H1 (cell line): ENCODE measurements around the gene MPDZ. TPM values are rescaled to one million over a fixed set of nuclear protein-coding genes. Genes with fewer than 3 reads are reported as not detected.

Experiments used
- CTCF ChIA-PET: fragments of 300-600 bp; sonication (Branson Sonifier 250); formaldehyde crosslinking; loops from one replicate; lab custom pipeline; 2021; ENCODE audit not compliant: partially characterized antibody; lab: Charles Lee
- POLR2A ChIA-PET: fragments of 300-600 bp; sonication (Branson Sonifier 250); formaldehyde crosslinking; loops from one replicate; lab custom pipeline; 2021; ENCODE audit warnings: inconsistent platforms; ENCODE audit not compliant: partially characterized antibody; lab: Charles Lee
- DNase-seq, 2 experiments: peaks; one replicate each; pipeline versions ENCODE4 v3.0.0 to v3.0.0-alpha.2; 2010 to 2022; ENCODE audit warnings: low spot score in 2 of 2, low read depth in 1 of 2, mixed read lengths in 1 of 2
- FAIRE-seq: peaks from 2 replicates; lab custom pipeline; 2011; peaks lifted over from hg19 to GRCh38; lab: Jason Lieb, UNC
- H2AFZ ChIP-seq: 2 replicates; pipeline ENCODE4 v1.8.1; 2012; ENCODE audit warnings: low read length, inconsistent platforms
- H2AK5ac ChIP-seq: 2 replicates; pipeline ENCODE4 v1.6.1; 2013; ENCODE audit warnings: low read depth, low read length
- H2BK120ac ChIP-seq: replicated peaks from 2 replicates; pipeline ENCODE3; 2013; ENCODE audit warnings: low read depth, low read length, inconsistent platforms
- H2BK12ac ChIP-seq: 2 replicates; pipeline ENCODE4 v1.6.1; 2013; ENCODE audit warnings: low read depth, low read length
- H2BK15ac ChIP-seq: 2 replicates; pipeline ENCODE4 v1.6.1; 2013; ENCODE audit warnings: low read length
- H2BK20ac ChIP-seq: 2 replicates; pipeline ENCODE4 v1.6.1; 2013; ENCODE audit warnings: low read length
- H2BK5ac ChIP-seq: 2 replicates; pipeline ENCODE4 v1.6.1; 2013; ENCODE audit warnings: low read depth, low read length
- H3K14ac ChIP-seq: 2 replicates; pipeline ENCODE4 v1.6.1; 2013; ENCODE audit warnings: inconsistent platforms; ENCODE audit not compliant: insufficient read length
- H3K18ac ChIP-seq: 2 replicates; pipeline ENCODE4 v1.6.1; 2013; ENCODE audit warnings: low read length; ENCODE audit errors: extremely low read depth
- H3K23ac ChIP-seq: 2 replicates; pipeline ENCODE4 v1.6.1; 2013; ENCODE audit warnings: inconsistent platforms; ENCODE audit not compliant: insufficient read length
- H3K23me2 ChIP-seq: 2 replicates; pipeline ENCODE4 v1.6.1; 2013; ENCODE audit warnings: low read depth, low read length
- H3K27ac ChIP-seq: 2 replicates; pipeline ENCODE4 v1.6.1; 2011; ENCODE audit warnings: low read depth, low read length, inconsistent platforms
- H3K27me3 ChIP-seq, 4 experiments: replicated peaks in 1 of 4; 1 replicate in 1 of 4; 2 replicates in 3 of 4; pipeline versions ENCODE4 v1.6.1 to v1.8.1; 2011 to 2013; ENCODE audit warnings: low read length in 3 of 4, mild to moderate bottlenecking in 3 of 4, inconsistent platforms in 2 of 4, mixed read lengths in 2 of 4, moderate library complexity in 1 of 4; ENCODE audit not compliant: control insufficient read depth in 3 of 4, insufficient read depth in 3 of 4; ENCODE audit errors: extremely low read depth in 1 of 4
- H3K36me3 ChIP-seq, 4 experiments: 2 replicates each; pipeline versions ENCODE4 v1.6.1 to v1.8.1; 2011 to 2013; ENCODE audit warnings: mild to moderate bottlenecking in 4 of 4, low read length in 3 of 4, moderate library complexity in 2 of 4, control low read depth in 1 of 4, inconsistent platforms in 1 of 4; ENCODE audit not compliant: insufficient read depth in 4 of 4, control insufficient read depth in 2 of 4
- H3K4ac ChIP-seq: replicated peaks from 2 replicates; pipeline ENCODE3; 2013; ENCODE audit warnings: low read length, low read depth, mixed read lengths, inconsistent platforms; ENCODE audit not compliant: insufficient read length
- H3K4me1 ChIP-seq, 4 experiments: replicated peaks in 1 of 4; 1 replicate in 1 of 4; 2 replicates in 3 of 4; pipeline versions ENCODE4 v1.6.1 to v1.8.1; 2011 to 2013; ENCODE audit warnings: low read length in 3 of 4, inconsistent platforms in 2 of 4, mixed read lengths in 1 of 4; ENCODE audit not compliant: insufficient read depth in 4 of 4, control insufficient read depth in 3 of 4
- H3K4me2 ChIP-seq, 2 experiments: 2 replicates each; pipeline versions ENCODE4 v1.6.1 to v1.8.1; 2011 to 2013; ENCODE audit warnings: low read depth in 2 of 2, low read length in 2 of 2, control low read depth in 1 of 2, inconsistent platforms in 1 of 2, mild to moderate bottlenecking in 1 of 2; ENCODE audit not compliant: insufficient read depth in 1 of 2
- H3K4me3 ChIP-seq, 4 experiments: fragments of 200-600, 300-600 bp in 1 of 4; sonication (generic), shearing (Covaris generic), sonication (Bioruptor Twin) in 1 of 4; 2 replicates each; pipeline versions ENCODE4 v1.5.1 to v1.8.1; 2011 to 2016; ENCODE audit warnings: low read length in 4 of 4, low read depth in 3 of 4, control low read depth in 2 of 4, inconsistent platforms in 2 of 4, mild to moderate bottlenecking in 2 of 4, mixed read lengths in 1 of 4, moderate library complexity in 1 of 4; ENCODE audit not compliant: insufficient read depth in 2 of 4; ENCODE audit errors: extremely low read depth in 1 of 4
- H3K56ac ChIP-seq: replicated peaks from 2 replicates; pipeline ENCODE3; 2013; ENCODE audit warnings: low read depth, mild to moderate bottlenecking, mixed read lengths, low read length, inconsistent platforms; ENCODE audit not compliant: insufficient read length
- H3K79me1 ChIP-seq: 2 replicates; pipeline ENCODE4 v1.6.1; 2013; ENCODE audit warnings: low read depth, low read length, control low read depth
- H3K79me2 ChIP-seq, 2 experiments: 2 replicates each; pipeline versions ENCODE4 v1.6.1 to v1.8.1; 2012 to 2013; ENCODE audit warnings: low read length in 2 of 2, mild to moderate bottlenecking in 2 of 2, inconsistent platforms in 1 of 2; ENCODE audit not compliant: insufficient read depth in 2 of 2, control insufficient read depth in 1 of 2
- H3K9ac ChIP-seq, 4 experiments: replicated peaks in 1 of 4; 1 replicate in 1 of 4; 2 replicates in 3 of 4; pipeline versions ENCODE4 v1.6.1 to v1.8.1; 2011 to 2013; ENCODE audit warnings: low read depth in 3 of 4, low read length in 3 of 4, control low read depth in 2 of 4, mild to moderate bottlenecking in 2 of 4, moderate library complexity in 2 of 4, inconsistent platforms in 1 of 4; ENCODE audit errors: extremely low read depth in 1 of 4
- H3K9me3 ChIP-seq, 2 experiments: 2 replicates each; pipeline versions ENCODE4 v1.6.1 to v1.8.1; 2012 to 2013; ENCODE audit warnings: mild to moderate bottlenecking in 2 of 2, moderate library complexity in 2 of 2, control low read depth in 1 of 2, inconsistent platforms in 1 of 2, low read depth in 1 of 2, low read length in 1 of 2, mixed read lengths in 1 of 2; ENCODE audit not compliant: insufficient read depth in 2 of 2
- H4K20me1 ChIP-seq, 2 experiments: replicated peaks in 1 of 2; 2 replicates each; pipeline versions ENCODE3 to v1.8.1; 2011 to 2013; ENCODE audit warnings: inconsistent platforms in 2 of 2, low read length in 2 of 2, mild to moderate bottlenecking in 1 of 2; ENCODE audit not compliant: insufficient read depth in 2 of 2, control insufficient read depth in 1 of 2
- H4K5ac ChIP-seq: 2 replicates; pipeline ENCODE4 v1.6.1; 2013; ENCODE audit warnings: low read length, low read depth, mixed read lengths, inconsistent platforms; ENCODE audit not compliant: insufficient read length
- H4K8ac ChIP-seq: 2 replicates; pipeline ENCODE4 v1.8.0; 2013; ENCODE audit warnings: mild to moderate bottlenecking, moderate library complexity, low read length, inconsistent platforms; ENCODE audit not compliant: insufficient read depth; ENCODE audit errors: extremely low read depth
- H4K91ac ChIP-seq: replicated peaks from 2 replicates; pipeline ENCODE3; 2013; ENCODE audit warnings: low read length, mixed read lengths, inconsistent platforms; ENCODE audit not compliant: insufficient read length
- CHD1 ChIP-seq: IDR thresholded peaks from 2 replicates; pipeline ENCODE4 v1.6.1; 2012; ENCODE audit warnings: low read depth, low read length, improper control_type of control experiment
- CREB1 ChIP-seq: IDR thresholded peaks from 2 replicates; pipeline ENCODE4 v1.6.1; 2012; ENCODE audit warnings: inconsistent platforms
- POLR2AphosphoS5 ChIP-seq: IDR thresholded peaks from 2 replicates; pipeline ENCODE4 v1.6.1; 2011; ENCODE audit warnings: low read depth, low read length
- POU5F1 ChIP-seq: IDR thresholded peaks from 2 replicates; pipeline ENCODE4 v1.6.1; 2011; ENCODE audit warnings: low read depth, mild to moderate bottlenecking, low read length, moderate library complexity
- SRF ChIP-seq: IDR thresholded peaks from 2 replicates; pipeline ENCODE4 v1.6.1; 2011; ENCODE audit warnings: mild to moderate bottlenecking, low read depth, low read length, moderate library complexity
- TBP ChIP-seq: IDR thresholded peaks from 2 replicates; pipeline ENCODE4 v1.6.1; 2011; ENCODE audit warnings: low read depth, low read length, improper control_type of control experiment
- WGBS, 2 experiments: shearing (Covaris generic) in 1 of 2; methylation state at CpG; one replicate each; pipeline versions ENCODE4 v1.1.6 to v1.1.7; 2013 to 2015; ENCODE audit warnings: low lambda C conversion rate in 2 of 2, mixed read lengths in 2 of 2, inconsistent platforms in 1 of 2, low coverage in 1 of 2, missing lambda C conversion rate in 1 of 2; ENCODE audit not compliant: insufficient replicate concordance in 2 of 2, insufficient coverage in 1 of 2, insufficient read length in 1 of 2; ENCODE audit errors: extremely low coverage in 1 of 2, missing lambda C conversion rate in 1 of 2; 5-methylcytosine and 5-hydroxymethylcytosine counted together
- polyA plus RNA-seq, 7 experiments: library from polyadenylated mRNA; depleted of rRNA in 3 of 7; stranded (reverse) in 5 of 7; unstranded in 2 of 7; fragments of >200 nt in 5 of 7; fragments of 200-250 nt in 2 of 7; gene quantifications; 1 replicate in 5 of 7; 2 replicates in 1 of 7; 4 replicates in 1 of 7; pipeline versions ENCODE4 v1.2.1 to v1.2.3, GENCODE V29; 2011 to 2013; ENCODE audit warnings: missing spikeins in 2 of 7, mixed read lengths in 2 of 7
- total RNA-seq: library from RNA; stranded (reverse); fragmentation: NEBNext Ultra II Directional; extraction: Animal tissue kit (Norgen Biotek cat#: 25700); gene quantifications from 2 replicates; pipeline ENCODE4 v1.2.1, GENCODE V29; 2021

Gene MPDZ
- total and polyA plus RNA-seq, 2 of the 8 experiments (the other 6 are each of a cell fraction or from before 2014, with no cell fraction given) = 14.6 to 39.4 TPM

DNA sequence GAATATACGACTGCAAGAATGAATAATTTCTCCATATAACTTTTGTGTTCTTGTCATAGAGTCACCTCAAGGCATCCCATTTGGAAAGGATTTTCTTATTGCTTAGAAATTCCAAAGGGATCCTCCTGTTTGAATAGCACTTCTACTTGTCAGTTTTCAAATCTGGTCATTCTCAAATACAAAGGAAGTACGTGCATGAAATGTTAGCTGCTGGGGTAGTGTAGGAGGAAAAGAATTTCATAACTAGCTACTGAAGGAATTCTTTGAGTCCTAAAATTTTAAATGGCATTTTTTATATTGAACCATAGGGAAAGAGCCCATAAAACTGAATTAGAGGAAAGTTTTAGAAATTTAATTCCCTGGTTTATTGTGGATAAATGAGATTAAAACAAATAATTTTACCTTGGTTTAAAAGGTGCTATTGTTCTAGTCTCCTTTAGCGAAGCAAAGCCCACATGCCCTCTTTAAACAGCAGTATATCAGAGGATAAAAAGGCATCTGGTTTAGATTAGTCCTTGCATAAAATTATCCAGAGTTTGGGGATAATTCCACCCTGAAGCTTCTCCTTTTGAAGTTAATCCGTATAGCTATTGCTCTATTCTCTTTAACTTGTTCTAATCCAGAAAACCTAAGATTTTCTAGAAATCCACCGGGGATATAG, 2.0 kb upstream of the MPDZ start:
- POLR2A ChIA-PET = no interaction called here
- H2BK12ac ChIP-seq = no peak overlapping the region
- no peak overlapping the region for H3K23ac ChIP-seq
- no peak overlapping the region for H3K27ac ChIP-seq
- no peak overlapping the region for H4K5ac ChIP-seq
- H3K36me3 ChIP-seq = no peaks in the 10 kb centered on the region
- peaks cover 5% of the 10 kb centered on the region; the same call in 1 of the 2 replicates for H3K23me2 ChIP-seq
- no peak overlapping the region for H3K18ac ChIP-seq
- H3K9me3 ChIP-seq = no peaks in the 10 kb centered on the region
- DNase-seq (no peak), FAIRE-seq (no peak)
- no peak overlapping the region for H2BK20ac ChIP-seq
- no peak overlapping the region for H3K56ac ChIP-seq
- no peak overlapping the region for H4K91ac ChIP-seq
- no peaks in the 10 kb centered on the region for H3K27me3 ChIP-seq
- H2BK5ac ChIP-seq = no peak overlapping the region
- H2AFZ ChIP-seq = no peak overlapping the region
- no peak overlapping the region for H2BK15ac ChIP-seq
- H3K4me1 ChIP-seq = peaks cover 0 to 3% (median 0%) of the 10 kb centered on the region in 4 experiments; a peak in 1 of 7 replicates
- no peaks in the 10 kb centered on the region for H4K20me1 ChIP-seq
- no peak overlapping the region for H2AK5ac ChIP-seq
- no peak overlapping the region for H3K9ac ChIP-seq
- H3K79me1 ChIP-seq = no peaks in the 10 kb centered on the region
- H3K4me2 ChIP-seq = no peak overlapping the region
- H2BK120ac ChIP-seq = no peak overlapping the region
- WGBS, 2 experiments = 85% methylated on average over 5 of the region's 5 CpGs; no CpG with 5 or more reads in 1 of the 2 experiments
- peaks cover 0 to 21% of the 10 kb centered on the region in 2 experiments; a peak in 3 of 4 replicates for H3K79me2 ChIP-seq
- CTCF ChIA-PET = interaction anchor here (1.8 kb wide), 1 partner anchor 10 kb away, joined by 5 read pairs; no protein-coding TSS in a partner anchor
- no peak overlapping the region for H3K4me3 ChIP-seq
- TF ChIP-seq CHD1 (no peak), POU5F1 (no peak), SRF (no peak), TBP (no peak), CREB1 (no peak), POLR2AphosphoS5 (no peak)
- no peak overlapping the region for H3K4ac ChIP-seq
- no peak overlapping the region for H3K14ac ChIP-seq
- no peak overlapping the region for H4K8ac ChIP-seq
